Spleen (tissue), 11 donors: ENCODE data around the gene CCDC38. TPM values are rescaled to one million over a fixed set of nuclear protein-coding genes. Genes with fewer than 3 reads are reported as not detected.

ENCODE experiments used
- DNase-seq: peaks from one replicate; pipeline ENCODE4 v3.0.0-alpha.2; 2020
- H3K27ac ChIP-seq, 8 donors: fragments of 200-600 bp; sonication (generic) in 7 of 8; 1 replicate in 4 of 8; 2 replicates in 4 of 8; pipeline versions ENCODE4 v1.5.0 to v1.8.0; 2016 to 2021; ENCODE audit warnings: inconsistent platforms in 4 of 8, mild to moderate bottlenecking in 4 of 8, moderate library complexity in 1 of 8
- H3K27me3 ChIP-seq, 7 donors: fragments of 200-600 bp; sonication (generic) in 6 of 7; replicated peaks in 1 of 7; 1 replicate in 4 of 7; 2 replicates in 3 of 7; pipeline versions ENCODE4 v1.5.0 to v1.8.0; 2016 to 2021; ENCODE audit warnings: inconsistent platforms in 3 of 7, mild to moderate bottlenecking in 1 of 7
- H3K36me3 ChIP-seq, 6 donors: fragments of 200-600 bp; sonication (generic) in 5 of 6; 1 replicate in 4 of 6; 2 replicates in 2 of 6; pipeline versions ENCODE4 v1.5.0 to v1.8.0; 2016 to 2021; ENCODE audit warnings: inconsistent platforms in 2 of 6
- H3K4me1 ChIP-seq, 6 donors: fragments of 200-600 bp; sonication (generic) in 5 of 6; 1 replicate in 3 of 6; 2 replicates in 3 of 6; pipeline versions ENCODE4 v1.5.0 to v1.8.0; 2016 to 2021; ENCODE audit warnings: inconsistent platforms in 3 of 6
- H3K4me3 ChIP-seq, 8 donors: fragments of 200-600 bp; sonication (generic) in 7 of 8; 1 replicate in 4 of 8; 2 replicates in 4 of 8; pipeline versions ENCODE4 v1.5.0 to v1.8.0; 2016 to 2021; ENCODE audit warnings: inconsistent platforms in 4 of 8, mild to moderate bottlenecking in 4 of 8, moderate library complexity in 2 of 8
- H3K9me3 ChIP-seq, 8 donors: fragments of 200-600 bp; sonication (generic) in 7 of 8; 1 replicate in 4 of 8; 2 replicates in 4 of 8; pipeline versions ENCODE4 v1.5.0 to v1.8.0; 2016 to 2021; ENCODE audit warnings: inconsistent platforms in 4 of 8
- POLR2A ChIP-seq, 3 donors: fragments of 450-650 bp; IDR thresholded peaks; one replicate each; pipeline ENCODE4 v1.5.1; 2017; ENCODE audit warnings: antibody characterized with exemption in 3 of 3, mild to moderate bottlenecking in 1 of 3
- POLR2AphosphoS5 ChIP-seq, 3 donors: sonication (generic); formaldehyde crosslinking; IDR thresholded peaks; one replicate each; pipeline ENCODE4 v1.5.1; 2017; ENCODE audit warnings: antibody characterized with exemption in 3 of 3
- WGBS, 5 donors: extraction: QIAGEN DNeasy Blood & Tissue Kit in 3 of 5; methylation state at CpG; one replicate each; pipeline versions ENCODE4 v1.1.5 to v1.1.7; 2013 to 2018; 5-methylcytosine and 5-hydroxymethylcytosine counted together
- intact Hi-C: fragments of 100-400 bp; cut with DNase I; formaldehyde crosslinking; loops from one replicate; pipeline ENCODE4 v1.15.0; 2023; ENCODE audit warnings: low total_unique reads
- polyA plus RNA-seq, 3 donors: library from polyadenylated mRNA; stranded (reverse); fragments of 200-250 nt; gene quantifications; one replicate each; pipeline ENCODE4 v1.2.1, GENCODE V29; 2013
- total RNA-seq, 7 donors: library from RNA; depleted of rRNA in 3 of 7; stranded (reverse); fragments of >200 nt in 3 of 7; fragmentation: NEBNext Ultra II Directional in 4 of 7; extraction: Animal tissue kit (Norgen Biotek cat#: 25700) in 4 of 7; gene quantifications; one replicate each; pipeline versions ENCODE4 v1.1.0 to v1.2.1, GENCODE V29; 2016 to 2021
- TF ChIP-seq, protein P1 (sequence below), 11 experiments: fragments of 200-600 bp in 7 of 11; fragments of 450-650 bp in 4 of 11; sonication (generic) in 4 of 11; IDR thresholded peaks in 8 of 11; conservative IDR thresholded peaks in 3 of 11; 1 replicate in 7 of 11; 2 replicates in 4 of 11; pipeline versions ENCODE4 v1.4.0 to v1.8.0; 2016 to 2021; ENCODE audit warnings: antibody characterized with exemption in 11 of 11, inconsistent platforms in 4 of 11, mild to moderate bottlenecking in 1 of 11
- donor health status: healthy with polysubstance abuse.
- donor health status: DM: no; HTN: no; CAD: no; lungs with moderate emphysema.
- donor health status: DM: no; HTN: no; CAD: no.
- donor health status: Bipolar disorder and iron deficiency.
- donor health status: healthy.
- donor health status: DM: no; HTN: no; CAD: no.
- donor health status: DM: yes; HTN: yes; CAD: no.

CCDC38 gene
- total and polyA plus RNA-seq, 10 donors = 0.34 to 2.1 (median 0.86) TPM; not detected in 1

DNA sequence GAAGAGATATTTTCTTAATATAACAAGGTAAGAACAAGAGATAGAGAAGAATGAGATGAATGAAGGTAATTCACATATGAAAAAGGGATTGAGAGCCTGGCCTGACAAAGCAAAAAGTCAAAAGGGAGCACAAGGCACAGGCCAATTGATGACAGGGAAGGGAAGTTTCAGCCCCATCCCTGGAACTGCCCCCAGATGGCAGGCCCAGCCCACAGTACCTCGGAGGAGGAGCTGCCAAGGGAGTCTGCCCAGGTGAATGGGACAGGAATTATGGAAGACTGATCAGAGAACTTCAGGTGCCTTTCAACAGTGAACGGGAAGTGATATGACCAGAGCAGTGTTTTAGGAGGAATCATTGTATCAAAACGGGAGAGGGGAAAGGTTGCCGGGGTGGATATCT, 68.0 kb downstream of the CCDC38 start:
- 90 to 97% (median 94%) methylated on average over 4 of the region's 4 CpGs for WGBS, 5 donors
- Histone ChIP-seq H3K4me3 (no peak overlapping the region), H3K27me3 (no peaks in the 10 kb centered on the region)

DNA sequence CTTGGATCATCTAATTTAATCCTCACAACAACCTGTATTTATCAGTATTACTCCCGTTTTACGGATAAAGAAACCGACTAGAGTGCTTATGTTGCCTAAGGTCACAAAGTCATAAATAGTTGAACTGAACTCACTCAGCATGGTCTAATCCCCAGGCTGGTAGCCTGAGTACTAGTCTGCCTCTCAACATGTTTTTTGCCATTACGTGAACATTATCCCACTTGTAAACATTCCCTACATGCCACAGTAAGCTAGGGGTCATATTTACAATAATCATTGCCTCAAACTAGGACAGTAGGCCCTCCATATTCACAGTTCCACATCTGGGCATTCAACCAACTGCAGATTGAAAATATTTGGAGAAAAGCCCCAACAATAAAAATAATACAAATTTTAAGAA, 71.5 kb downstream of the CCDC38 start:
- no peaks in the 10 kb centered on the region for H3K27me3 ChIP-seq
- TF ChIP-seq POLR2A (IDR thresholded peaks at IDR 0.05) (no peak), POLR2AphosphoS5 (IDR thresholded peaks at IDR 0.05) (no peak)
- TF ChIP-seq, protein P1, sequence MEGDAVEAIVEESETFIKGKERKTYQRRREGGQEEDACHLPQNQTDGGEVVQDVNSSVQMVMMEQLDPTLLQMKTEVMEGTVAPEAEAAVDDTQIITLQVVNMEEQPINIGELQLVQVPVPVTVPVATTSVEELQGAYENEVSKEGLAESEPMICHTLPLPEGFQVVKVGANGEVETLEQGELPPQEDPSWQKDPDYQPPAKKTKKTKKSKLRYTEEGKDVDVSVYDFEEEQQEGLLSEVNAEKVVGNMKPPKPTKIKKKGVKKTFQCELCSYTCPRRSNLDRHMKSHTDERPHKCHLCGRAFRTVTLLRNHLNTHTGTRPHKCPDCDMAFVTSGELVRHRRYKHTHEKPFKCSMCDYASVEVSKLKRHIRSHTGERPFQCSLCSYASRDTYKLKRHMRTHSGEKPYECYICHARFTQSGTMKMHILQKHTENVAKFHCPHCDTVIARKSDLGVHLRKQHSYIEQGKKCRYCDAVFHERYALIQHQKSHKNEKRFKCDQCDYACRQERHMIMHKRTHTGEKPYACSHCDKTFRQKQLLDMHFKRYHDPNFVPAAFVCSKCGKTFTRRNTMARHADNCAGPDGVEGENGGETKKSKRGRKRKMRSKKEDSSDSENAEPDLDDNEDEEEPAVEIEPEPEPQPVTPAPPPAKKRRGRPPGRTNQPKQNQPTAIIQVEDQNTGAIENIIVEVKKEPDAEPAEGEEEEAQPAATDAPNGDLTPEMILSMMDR (IDR thresholded peaks at IDR 0.05 in 8 of 11, conservative IDR thresholded peaks at IDR 0.05 in 3 of 11) = no peak
- 93 to 98% (median 95%) methylated on average over 4 of the region's 4 CpGs for WGBS, 5 donors

More for the DNA sequence above, 68.0 kb downstream of the CCDC38 start:
- Histone ChIP-seq H3K4me1 (no peaks in the 10 kb centered on the region), H3K9me3 (no peaks in the 10 kb centered on the region), H3K36me3 (peaks cover 0 to 25% (median 0%) of the 10 kb centered on the region in 6 donors), H3K27ac (no peak overlapping the region)
- intact Hi-C loops = no loop called here
- no peak for DNase-seq
- TF ChIP-seq, protein P1 (IDR thresholded peaks at IDR 0.05 in 8 of 11, conservative IDR thresholded peaks at IDR 0.05 in 3 of 11) = no peak
- no peak for TF ChIP-seq POLR2A (IDR thresholded peaks at IDR 0.05)
- no peak for TF ChIP-seq POLR2AphosphoS5 (IDR thresholded peaks at IDR 0.05)

DNA sequence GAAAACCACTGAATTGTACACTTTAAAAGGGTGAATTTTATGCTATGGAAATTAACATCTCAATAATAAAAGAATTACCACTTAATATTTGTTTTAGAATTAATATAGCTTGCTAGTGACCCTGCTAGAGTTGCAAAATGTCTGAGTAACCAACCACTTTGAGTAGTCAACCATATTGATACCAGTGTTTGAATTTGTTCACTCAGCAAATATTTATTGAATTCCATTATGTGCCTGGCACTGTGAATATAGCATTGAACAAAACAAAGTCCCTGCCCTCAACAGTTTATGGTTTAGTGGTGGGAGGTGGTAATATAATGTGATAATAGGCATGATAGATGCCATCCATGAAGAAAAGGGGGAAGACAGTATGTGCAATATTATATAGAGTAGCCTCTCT, 79.1 kb downstream of the CCDC38 start:
- Histone ChIP-seq H3K9me3 (no peaks in the 10 kb centered on the region), H3K27ac (no peak overlapping the region), H3K27me3 (no peaks in the 10 kb centered on the region), H3K36me3 (peaks cover 2 to 74% (median 44%) of the 10 kb centered on the region in 6 donors), H3K4me3 (no peak overlapping the region), H3K4me1 (peaks cover 14 to 33% (median 25%) of the 10 kb centered on the region in 6 donors)
- DNase-seq = no peak
- intact Hi-C loops = no loop called here
- TF ChIP-seq POLR2AphosphoS5 (IDR thresholded peaks at IDR 0.05) = no peak
- TF ChIP-seq, protein P1 (IDR thresholded peaks at IDR 0.05 in 8 of 11, conservative IDR thresholded peaks at IDR 0.05 in 3 of 11) = no peak
- no peak for TF ChIP-seq POLR2A (IDR thresholded peaks at IDR 0.05)

More for the DNA sequence above, 71.5 kb downstream of the CCDC38 start:
- intact Hi-C loops = no loop called here
- no peaks in the 10 kb centered on the region for H3K9me3 ChIP-seq
- no peak for DNase-seq
- no peak overlapping the region for H3K27ac ChIP-seq
- peaks cover 0 to 9% (median 0%) of the 10 kb centered on the region in 6 donors for H3K4me1 ChIP-seq
- H3K36me3 ChIP-seq = peaks cover 0 to 59% (median 14%) of the 10 kb centered on the region in 6 donors
- no peak overlapping the region for H3K4me3 ChIP-seq

DNA sequence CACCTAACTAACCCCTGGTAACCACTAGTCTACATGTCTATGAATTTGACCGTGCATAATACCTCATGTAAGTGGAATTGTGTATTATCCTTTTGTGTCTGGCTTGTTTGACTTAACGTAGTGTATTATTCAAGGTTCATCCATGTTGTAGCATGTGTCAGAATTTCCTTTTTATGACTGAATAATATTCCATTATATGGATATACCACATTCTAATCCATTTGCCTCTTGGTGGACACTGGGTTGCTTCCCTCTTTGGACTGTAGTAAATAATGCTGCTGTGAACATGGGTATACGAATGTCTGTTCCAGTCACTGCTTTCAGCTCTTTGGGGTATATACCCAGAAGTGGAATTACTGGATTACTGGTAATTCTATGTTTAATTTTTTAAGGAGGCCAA, 80.4 kb downstream of the CCDC38 start:
- peaks cover 2 to 61% (median 40%) of the 10 kb centered on the region in 6 donors for H3K36me3 ChIP-seq
- no peak for DNase-seq
- intact Hi-C loops = no loop called here
- peaks cover 16 to 41% (median 33%) of the 10 kb centered on the region in 6 donors for H3K4me1 ChIP-seq
- no peak overlapping the region for H3K27ac ChIP-seq
- no peaks in the 10 kb centered on the region for H3K9me3 ChIP-seq
- TF ChIP-seq POLR2A (IDR thresholded peaks at IDR 0.05) = no peak
- no peak for TF ChIP-seq POLR2AphosphoS5 (IDR thresholded peaks at IDR 0.05)
- TF ChIP-seq, protein P1 (IDR thresholded peaks at IDR 0.05 in 8 of 11, conservative IDR thresholded peaks at IDR 0.05 in 3 of 11) = no peak
- peaks cover 0 to 6% (median 0%) of the 10 kb centered on the region in 7 donors for H3K27me3 ChIP-seq
- H3K4me3 ChIP-seq = no peak overlapping the region
- WGBS, 5 donors = 96 to 98% (median 97%) methylated on average over 3 of the region's 3 CpGs
